Activated B cell treated with CpG ODN at 0.5 μM for 24 hours (primary cell): ENCODE measurements around the gene KCNQ1. TPM values are rescaled to one million over a fixed set of nuclear protein-coding genes. Genes with fewer than 3 reads are reported as not detected.

ENCODE experiments used
- ATAC-seq: fragments of 200-7000 bp; cut with Tn5 transposase; one replicate; pipeline ENCODE4 v1.10.0; 2021; ENCODE audit warnings: low read depth, mild to moderate bottlenecking, moderate library complexity
- CTCF ChIA-PET: fragments of 350-600 bp; sonication (Branson Sonifier 250); formaldehyde crosslinking; loops from one replicate; lab custom pipeline; 2021; ENCODE audit warnings: antibody characterized with exemption; lab: Charles Lee
- POLR2A ChIA-PET: fragments of 350-600 bp; sonication (Branson Sonifier 250); formaldehyde crosslinking; loops from one replicate; lab custom pipeline; 2021; ENCODE audit warnings: antibody characterized with exemption; lab: Charles Lee
- DNase-seq: peaks from one replicate; pipeline ENCODE4 v3.0.0; 2022
- H3K27ac Mint-ChIP-seq: one replicate; pipeline ENCODE4 v1.8.0; 2020; ENCODE audit warnings: mixed read lengths
- H3K27me3 Mint-ChIP-seq: one replicate; pipeline ENCODE4 v1.8.0; 2021; ENCODE audit warnings: mixed read lengths
- H3K36me3 Mint-ChIP-seq: one replicate; pipeline ENCODE4 v1.8.0; 2021; ENCODE audit warnings: low read depth, mixed read lengths
- H3K4me1 Mint-ChIP-seq: one replicate; pipeline ENCODE4 v1.8.0; 2021; ENCODE audit warnings: mixed read lengths
- H3K4me3 Mint-ChIP-seq: one replicate; pipeline ENCODE4 v1.8.0; 2020; ENCODE audit warnings: mild to moderate bottlenecking, mixed read lengths
- H3K9me3 Mint-ChIP-seq: one replicate; pipeline ENCODE4 v1.8.0; 2020; ENCODE audit warnings: mixed read lengths
- CTCF ChIP-seq: fragments of 200-600 bp; IDR thresholded peaks from one replicate; pipeline ENCODE4 v1.8.0; 2022; ENCODE audit warnings: antibody characterized with exemption, mild to moderate bottlenecking
- intact Hi-C: fragments of 100-400 bp; cut with micrococcal nuclease; formaldehyde crosslinking; loops from one replicate; pipeline ENCODE4 v1.15.1; 2024
- total RNA-seq: library from RNA; stranded (reverse); gene quantifications from 2 replicates; pipeline ENCODE4 v1.2.3, GENCODE V29; 2022

KCNQ1 gene
- total RNA-seq, 1 donor from 2014 or later = 6.5 TPM

GRCh38 chr11:2870969-2871680 lies 426.3 kb downstream of the KCNQ1 start:
- CTCF ChIA-PET = no interaction called here
- no peaks in the 10 kb centered on the region for H3K9me3 Mint-ChIP-seq
- POLR2A ChIA-PET = no interaction called here

DNA sequence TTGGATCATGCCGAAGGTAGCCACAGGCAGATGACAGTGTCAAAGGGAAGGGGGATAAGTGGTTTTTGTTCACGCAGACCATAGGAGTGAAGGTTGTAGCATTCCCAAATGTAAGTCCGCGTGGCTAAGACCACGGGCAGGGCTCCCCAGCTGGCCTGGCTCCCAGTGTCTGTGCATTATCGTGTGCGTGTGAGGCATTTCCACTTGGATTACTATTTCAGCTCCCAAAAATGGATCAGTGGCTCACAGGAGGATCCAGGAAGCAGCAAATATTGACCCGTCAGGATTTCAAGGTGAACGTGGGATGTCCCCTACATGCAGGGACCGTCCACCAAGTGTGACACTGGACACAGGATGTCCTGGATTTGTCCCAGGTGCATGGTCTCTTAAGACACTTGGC lies 430.2 kb downstream of the KCNQ1 start:
- H3K4me3 Mint-ChIP-seq = no peak overlapping the region
- H3K27ac Mint-ChIP-seq = no peak overlapping the region

More at GRCh38 chr11:2870969-2871680, 426.3 kb downstream of the KCNQ1 start:
- H3K27ac Mint-ChIP-seq = no peak overlapping the region
- peaks cover 37% of the 10 kb centered on the region for H3K27me3 Mint-ChIP-seq
- DNase-seq (no peak), ATAC-seq (no peak)
- H3K4me1 Mint-ChIP-seq = peaks cover 8% of the 10 kb centered on the region
- intact Hi-C loops = no loop called here
- TF ChIP-seq CTCF = no peak
- no peaks in the 10 kb centered on the region for H3K36me3 Mint-ChIP-seq
- no peak overlapping the region for H3K4me3 Mint-ChIP-seq

DNA sequence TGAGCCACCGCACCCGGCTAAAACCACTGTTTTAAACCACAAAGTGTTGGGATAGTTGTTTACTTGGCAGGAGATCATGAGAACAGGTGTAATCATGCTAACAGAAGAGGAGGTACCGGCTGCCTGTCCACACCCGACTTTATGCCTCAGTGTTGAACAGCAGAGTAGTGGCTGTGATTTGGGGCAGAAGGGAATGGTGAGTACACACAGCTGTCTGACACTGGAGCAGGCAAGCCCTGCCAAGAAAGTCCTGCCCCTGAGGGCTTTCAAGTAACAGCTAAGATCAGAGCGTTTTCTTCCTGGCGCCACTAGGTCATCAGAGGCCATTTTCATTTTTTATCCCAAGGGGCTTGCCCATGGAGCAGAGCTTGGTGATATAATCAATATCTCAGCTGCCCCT lies 432.7 kb downstream of the KCNQ1 start:
- Mint-ChIP-seq H3K4me3 (no peak overlapping the region), H3K9me3 (no peaks in the 10 kb centered on the region), H3K27me3 (peaks cover 16% of the 10 kb centered on the region), H3K4me1 (no peaks in the 10 kb centered on the region), H3K27ac (no peak overlapping the region), H3K36me3 (no peaks in the 10 kb centered on the region)
- TF ChIP-seq CTCF = no peak
- ChIA-PET CTCF (no interaction called here), POLR2A (no interaction called here)
- DNase-seq = no peak
- intact Hi-C loops = no loop called here
- ATAC-seq = no peak

More for the DNA sequence above, 430.2 kb downstream of the KCNQ1 start:
- no peak for DNase-seq
- no peak for ATAC-seq
- H3K36me3 Mint-ChIP-seq = no peaks in the 10 kb centered on the region
- no peaks in the 10 kb centered on the region for H3K4me1 Mint-ChIP-seq
- H3K27me3 Mint-ChIP-seq = peaks cover 24% of the 10 kb centered on the region
- intact Hi-C loops = no loop called here
- no peak for TF ChIP-seq CTCF
- ChIA-PET CTCF (no interaction called here), POLR2A (no interaction called here)
- H3K9me3 Mint-ChIP-seq = no peaks in the 10 kb centered on the region

DNA sequence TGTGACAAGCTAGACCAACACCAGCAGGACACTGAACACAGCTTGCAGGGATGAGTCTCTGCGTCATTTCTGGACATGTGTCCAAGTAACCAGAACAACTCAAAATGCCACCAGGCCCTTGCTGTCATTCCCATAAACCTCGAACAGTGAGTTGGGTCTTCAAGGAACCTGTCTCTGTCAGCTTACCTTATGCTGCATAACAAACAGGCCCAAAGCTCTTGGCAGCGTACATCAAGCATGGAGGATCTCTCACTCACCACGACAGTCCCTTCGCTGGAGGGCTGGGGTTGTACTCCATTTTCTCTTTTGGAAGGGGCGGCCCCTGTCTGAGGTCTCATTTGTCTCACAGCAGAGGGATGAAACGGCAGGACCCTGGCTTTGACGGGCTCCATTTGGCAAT lies 434.0 kb downstream of the KCNQ1 start:
- no peak for ATAC-seq
- POLR2A ChIA-PET = no interaction called here
- peaks cover 2% of the 10 kb centered on the region for H3K4me1 Mint-ChIP-seq

More for the DNA sequence above, 434.0 kb downstream of the KCNQ1 start:
- DNase-seq = no peak
- no peak overlapping the region for H3K27ac Mint-ChIP-seq
- H3K36me3 Mint-ChIP-seq = no peaks in the 10 kb centered on the region
- peaks cover 22% of the 10 kb centered on the region for H3K27me3 Mint-ChIP-seq
- no peaks in the 10 kb centered on the region for H3K9me3 Mint-ChIP-seq
- CTCF ChIA-PET = interaction anchor here (1.1 to 2.4 kb wide), 2 partner anchors 10 to 346 kb away, joined by 3 to 7 read pairs; no protein-coding TSS in a partner anchor
- intact Hi-C loops = no loop called here
- H3K4me3 Mint-ChIP-seq = no peak overlapping the region
- no peak for TF ChIP-seq CTCF
